Fibroblast of lung (primary cell): ENCODE results near the gene RTN1. TPM values are rescaled to one million over a fixed set of nuclear protein-coding genes. Genes with fewer than 3 reads are reported as not detected.

Experiments used
- DNase-seq, 2 donors: peaks; one replicate each; pipeline versions ENCODE4 v3.0.0 to v3.0.0-alpha.2; 2010; ENCODE audit warnings: low read depth in 2 of 2
- H2AFZ ChIP-seq: 2 replicates; pipeline ENCODE4 v1.5.1; 2012; ENCODE audit warnings: low read length, control low read depth, inconsistent platforms
- H3K27ac ChIP-seq: 2 replicates; pipeline ENCODE4 v1.5.1; 2011; ENCODE audit warnings: low read length, control low read depth; ENCODE audit not compliant: insufficient read depth
- H3K27me3 ChIP-seq: 2 replicates; pipeline ENCODE4 v1.5.1; 2011; ENCODE audit warnings: mild to moderate bottlenecking, low read length; ENCODE audit not compliant: control insufficient read depth, insufficient read depth
- H3K36me3 ChIP-seq: 2 replicates; pipeline ENCODE4 v1.5.1; 2011; ENCODE audit warnings: low read length; ENCODE audit not compliant: control insufficient read depth, insufficient read depth
- H3K4me1 ChIP-seq: 2 replicates; pipeline ENCODE4 v1.5.1; 2011; ENCODE audit warnings: low read length; ENCODE audit not compliant: control insufficient read depth, insufficient read depth; ENCODE audit errors: extremely low read depth
- H3K4me2 ChIP-seq: 2 replicates; pipeline ENCODE4 v1.5.1; 2011; ENCODE audit warnings: low read length, control low read depth; ENCODE audit not compliant: insufficient read depth; ENCODE audit errors: extremely low read depth
- H3K4me3 ChIP-seq, 4 experiments: fragments of 200-600 bp in 1 of 4; sonication (generic) in 1 of 4; replicated peaks in 1 of 4; 2 replicates each; pipeline ENCODE4 v1.5.1; 2011 to 2016; ENCODE audit warnings: low read length in 4 of 4, low read depth in 3 of 4, mild to moderate bottlenecking in 3 of 4, control low read depth in 2 of 4, inconsistent platforms in 1 of 4, mixed read lengths in 1 of 4; ENCODE audit not compliant: insufficient read depth in 1 of 4; ENCODE audit errors: control extremely low read depth in 1 of 4
- H3K79me2 ChIP-seq: 2 replicates; pipeline ENCODE4 v1.5.1; 2012; ENCODE audit warnings: mild to moderate bottlenecking, low read length, inconsistent platforms; ENCODE audit not compliant: control insufficient read depth, insufficient read depth
- H3K9ac ChIP-seq: 2 replicates; pipeline ENCODE4 v1.5.1; 2011; ENCODE audit warnings: mild to moderate bottlenecking, low read length, control low read depth; ENCODE audit not compliant: insufficient read depth
- H3K9me3 ChIP-seq: 2 replicates; pipeline ENCODE4 v1.5.1; 2012; ENCODE audit warnings: low read depth, low read length; ENCODE audit not compliant: control insufficient read depth, insufficient read depth
- H4K20me1 ChIP-seq: 2 replicates; pipeline ENCODE4 v1.5.1; 2011; ENCODE audit warnings: low read length; ENCODE audit not compliant: control insufficient read depth, insufficient read depth; ENCODE audit errors: extremely low read depth
- EZH2 ChIP-seq: IDR thresholded peaks from 2 replicates; pipeline ENCODE4 v1.5.1; 2012; ENCODE audit warnings: low read length, control low read depth, mild to moderate bottlenecking; ENCODE audit errors: missing control alignments
- polyA plus RNA-seq, 2 donors: library from polyadenylated mRNA; depleted of rRNA in 1 of 2; stranded (reverse) in 1 of 2; unstranded in 1 of 2; fragments of >200 nt; gene quantifications; 2 replicates each; pipeline ENCODE4 v1.2.1, GENCODE V29; 2011 to 2012; ENCODE audit warnings: missing spikeins in 1 of 2
- total RNA-seq: library from RNA; depleted of rRNA; stranded (reverse); fragments of >200 nt; gene quantifications from 2 replicates; pipeline ENCODE4 v1.2.1, GENCODE V29; 2014
- TF ChIP-seq, protein P1 (sequence below), 2 donors: IDR thresholded peaks in 1 of 2; conservative IDR thresholded peaks in 1 of 2; 1 replicate in 1 of 2; 2 replicates in 1 of 2; pipeline ENCODE4 v1.5.1; 2011 to 2012; ENCODE audit warnings: low read length in 2 of 2, control low read depth in 1 of 2, inconsistent platforms in 1 of 2, low read depth in 1 of 2, mild to moderate bottlenecking in 1 of 2

RTN1 gene
- total and polyA plus RNA-seq, 2 donors (not counting 1 experiment from before 2014, with no cell fraction given): 0.17 to 0.92 TPM

DNA sequence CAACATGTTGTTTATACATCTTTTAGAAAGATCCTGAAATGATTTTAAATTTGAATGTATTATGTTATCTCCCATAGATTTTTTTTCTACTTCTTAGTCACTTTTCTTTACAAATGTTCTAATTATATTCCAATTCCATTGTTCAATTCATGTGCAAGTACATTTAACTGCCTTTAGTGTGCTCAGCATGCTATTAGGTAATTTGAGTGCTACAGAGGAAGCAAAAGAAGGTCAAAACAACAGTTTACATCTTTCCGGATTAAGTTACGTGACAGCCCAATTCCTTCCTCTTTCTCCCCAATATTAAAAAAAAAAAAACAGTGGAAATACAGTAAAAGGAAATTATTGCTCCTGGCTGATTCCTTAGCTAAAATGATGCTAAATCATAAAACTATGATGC, 98.3 kb downstream of the RTN1 start:
- Histone ChIP-seq H3K36me3 (no peaks in the 10 kb centered on the region), H3K27ac (no peak overlapping the region), H3K4me1 (no peaks in the 10 kb centered on the region), H2AFZ (no peak overlapping the region), H3K4me3 (no peak overlapping the region), H4K20me1 (no peaks in the 10 kb centered on the region), H3K9ac (no peak overlapping the region), H3K9me3 (no peaks in the 10 kb centered on the region), H3K27me3 (no peaks in the 10 kb centered on the region), H3K79me2 (no peaks in the 10 kb centered on the region), H3K4me2 (no peak overlapping the region)
- TF ChIP-seq, protein P1, sequence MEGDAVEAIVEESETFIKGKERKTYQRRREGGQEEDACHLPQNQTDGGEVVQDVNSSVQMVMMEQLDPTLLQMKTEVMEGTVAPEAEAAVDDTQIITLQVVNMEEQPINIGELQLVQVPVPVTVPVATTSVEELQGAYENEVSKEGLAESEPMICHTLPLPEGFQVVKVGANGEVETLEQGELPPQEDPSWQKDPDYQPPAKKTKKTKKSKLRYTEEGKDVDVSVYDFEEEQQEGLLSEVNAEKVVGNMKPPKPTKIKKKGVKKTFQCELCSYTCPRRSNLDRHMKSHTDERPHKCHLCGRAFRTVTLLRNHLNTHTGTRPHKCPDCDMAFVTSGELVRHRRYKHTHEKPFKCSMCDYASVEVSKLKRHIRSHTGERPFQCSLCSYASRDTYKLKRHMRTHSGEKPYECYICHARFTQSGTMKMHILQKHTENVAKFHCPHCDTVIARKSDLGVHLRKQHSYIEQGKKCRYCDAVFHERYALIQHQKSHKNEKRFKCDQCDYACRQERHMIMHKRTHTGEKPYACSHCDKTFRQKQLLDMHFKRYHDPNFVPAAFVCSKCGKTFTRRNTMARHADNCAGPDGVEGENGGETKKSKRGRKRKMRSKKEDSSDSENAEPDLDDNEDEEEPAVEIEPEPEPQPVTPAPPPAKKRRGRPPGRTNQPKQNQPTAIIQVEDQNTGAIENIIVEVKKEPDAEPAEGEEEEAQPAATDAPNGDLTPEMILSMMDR (conservative IDR thresholded peaks at IDR 0.05 in 1 of 2, IDR thresholded peaks at IDR 0.05 in 1 of 2; ENCODE audit: low read depth in 1 of 2, low read length in 2 of 2): no peak
- no peak for TF ChIP-seq EZH2
- DNase-seq: no peak

DNA sequence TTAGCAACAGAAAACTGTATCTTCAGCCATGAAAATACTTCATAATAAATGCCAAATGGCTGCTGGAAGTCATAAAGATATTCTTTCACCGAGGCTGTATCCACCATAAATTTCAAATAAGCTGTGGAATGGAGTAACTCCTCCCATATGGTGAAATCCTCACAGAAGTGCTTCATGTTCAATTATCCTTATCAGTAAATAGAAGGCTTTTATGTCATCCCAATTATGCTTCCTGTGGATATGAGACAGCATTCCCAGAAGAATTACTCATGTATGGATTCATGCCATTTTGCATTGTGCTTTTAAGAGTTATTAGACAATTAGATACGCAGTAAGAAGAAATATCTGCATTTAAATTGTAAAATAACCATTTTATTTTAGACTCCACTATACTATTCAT, 99.0 kb downstream of the RTN1 start:
- H3K4me1 ChIP-seq: no peaks in the 10 kb centered on the region
- H3K27ac ChIP-seq: no peak overlapping the region
- no peak overlapping the region for H3K4me3 ChIP-seq
- no peaks in the 10 kb centered on the region for H3K79me2 ChIP-seq
- TF ChIP-seq, protein P1 (conservative IDR thresholded peaks at IDR 0.05 in 1 of 2, IDR thresholded peaks at IDR 0.05 in 1 of 2; ENCODE audit: low read depth in 1 of 2, low read length in 2 of 2): no peak
- TF ChIP-seq EZH2: no peak
- DNase-seq: peak; percentile 47 to 87
- H3K4me2 ChIP-seq: no peak overlapping the region
- no peak overlapping the region for H2AFZ ChIP-seq
- no peaks in the 10 kb centered on the region for H3K27me3 ChIP-seq
- H3K9ac ChIP-seq: no peak overlapping the region
- no peaks in the 10 kb centered on the region for H4K20me1 ChIP-seq
- no peaks in the 10 kb centered on the region for H3K9me3 ChIP-seq
- H3K36me3 ChIP-seq: no peaks in the 10 kb centered on the region

DNA sequence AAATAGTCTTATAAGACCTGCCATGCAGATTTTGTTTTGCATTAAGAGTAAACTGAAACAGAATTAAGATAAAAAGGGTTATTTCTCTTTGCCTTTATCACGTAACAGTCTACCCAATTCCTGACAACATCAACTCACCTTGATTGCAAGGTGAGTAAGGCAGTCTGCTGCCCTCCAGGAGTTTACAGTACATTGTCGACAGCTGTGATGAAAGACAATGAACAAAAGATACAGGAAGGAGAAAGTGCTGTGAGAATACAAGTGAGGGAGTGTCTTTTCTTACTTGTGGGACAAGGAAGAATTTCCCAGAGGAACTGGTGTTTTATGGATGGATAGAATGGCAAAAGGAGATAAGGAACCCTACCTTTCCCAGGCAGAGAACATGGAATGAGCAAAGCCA, 101.0 kb downstream of the RTN1 start:
- no peaks in the 10 kb centered on the region for H3K36me3 ChIP-seq
- H3K27ac ChIP-seq: no peak overlapping the region
- TF ChIP-seq, protein P1 (conservative IDR thresholded peaks at IDR 0.05 in 1 of 2, IDR thresholded peaks at IDR 0.05 in 1 of 2; ENCODE audit: low read depth in 1 of 2, low read length in 2 of 2): no peak
- no peak for TF ChIP-seq EZH2
- H2AFZ ChIP-seq: no peak overlapping the region
- no peaks in the 10 kb centered on the region for H3K79me2 ChIP-seq
- no peak overlapping the region for H3K4me2 ChIP-seq
- H3K9ac ChIP-seq: no peak overlapping the region
- H3K4me1 ChIP-seq: no peaks in the 10 kb centered on the region
- H3K27me3 ChIP-seq: no peaks in the 10 kb centered on the region
- no peaks in the 10 kb centered on the region for H4K20me1 ChIP-seq
- DNase-seq: no peak
- H3K4me3 ChIP-seq: no peak overlapping the region
- no peaks in the 10 kb centered on the region for H3K9me3 ChIP-seq
